LNCaP clone FGC (cell line): ENCODE data around the gene KLF1.
A peak's percentile ranks its signal among the peaks of the same experiment; 100 is the strongest.

Experiments used
- DNase-seq: peaks from one replicate; pipeline ENCODE4 v3.0.0-alpha.2; 2011; ENCODE audit warnings: low read depth
- H3K4me3 ChIP-seq: 2 replicates; pipeline ENCODE4 v1.5.1; 2011; ENCODE audit warnings: mild to moderate bottlenecking, low read depth, low read length, control low read depth
- CTCF ChIP-seq: IDR thresholded peaks from 2 replicates; pipeline ENCODE4 v1.5.1; 2012; ENCODE audit warnings: mild to moderate bottlenecking; ENCODE audit not compliant: control insufficient read depth, insufficient read depth; ENCODE audit errors: extremely low read depth

Gene KLF1

DNA sequence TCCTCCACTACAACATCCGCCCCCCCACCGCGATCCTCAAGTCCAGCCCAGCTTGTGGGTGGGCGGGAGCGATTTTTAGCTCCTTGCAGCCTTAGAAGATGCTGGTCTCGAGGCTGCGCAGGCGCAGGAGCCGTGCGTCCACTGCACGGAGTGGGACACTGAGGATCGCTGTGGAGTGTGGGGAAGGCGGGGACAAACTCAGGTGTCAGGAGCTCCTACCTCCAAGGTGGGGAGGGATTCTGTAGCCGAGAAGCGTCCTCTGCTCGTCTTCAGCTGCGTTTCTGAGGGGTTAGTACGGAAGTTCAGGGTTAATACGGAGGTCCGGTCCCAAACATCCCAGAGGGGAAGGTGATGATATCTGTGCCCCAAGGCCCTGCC lies 52.4 kb downstream of the KLF1 start, which contains the start of gene RTBDN:
Gene RTBDN (minus strand): TSS at position 14 of the 378 bp plus-strand sequence. CDS start 4,600 bp downstream, outside the sequence.
- TF ChIP-seq CTCF, result no peak
- no peak for DNase-seq

More for the DNA sequence above, 52.4 kb downstream of the KLF1 start, which contains the start of gene RTBDN:
- H3K4me3 ChIP-seq, result peak within 1 kb of the TSS; percentile 51
